Large intestine (tissue), 3 donors: ENCODE measurements around the gene SPATA9. TPM values are rescaled to one million over a fixed set of nuclear protein-coding genes. Genes with fewer than 3 reads are reported as not detected.
"Not testable (repeated sequence)": the region's sequence is repeated elsewhere in the genome, so short reads cannot be mapped to it uniquely, and the experiment has no call there.

Experiments used
- DNase-seq, 2 donors: peaks; one replicate each; pipeline versions ENCODE4 v3.0.0 to v3.0.0-alpha.2; 2013
- H3K27ac ChIP-seq: one replicate; pipeline ENCODE4 v1.5.1; 2013; ENCODE audit warnings: low read length
- H3K27me3 ChIP-seq: 2 replicates; pipeline ENCODE4 v1.6.1; 2013; ENCODE audit warnings: low read length; ENCODE audit not compliant: control insufficient read depth, insufficient read depth
- H3K36me3 ChIP-seq: 2 replicates; pipeline ENCODE4 v1.6.1; 2013; ENCODE audit warnings: low read length; ENCODE audit not compliant: control insufficient read depth, insufficient read depth
- H3K4me1 ChIP-seq: one replicate; pipeline ENCODE4 v1.6.1; 2013; ENCODE audit warnings: low read length; ENCODE audit not compliant: control insufficient read depth, insufficient read depth
- H3K4me3 ChIP-seq: one replicate; pipeline ENCODE4 v1.5.1; 2013; ENCODE audit warnings: low read length
- H3K9me3 ChIP-seq: one replicate; pipeline ENCODE4 v1.6.1; 2013; ENCODE audit warnings: mild to moderate bottlenecking, low read depth, low read length, moderate library complexity; ENCODE audit not compliant: control insufficient read depth
- WGBS: methylation state at CpG from one replicate; pipeline ENCODE4 v1.1.5; 2013; ENCODE audit warnings: low lambda C conversion rate; ENCODE audit not compliant: insufficient coverage; 5-methylcytosine and 5-hydroxymethylcytosine counted together
- polyA plus RNA-seq: library from polyadenylated mRNA; unstranded; fragments of 120-200 nt; gene quantifications from one replicate; pipeline ENCODE4 v1.2.1, GENCODE V29; 2013

Gene SPATA9
- polyA plus RNA-seq, 1 donor = 1.1 TPM

DNA sequence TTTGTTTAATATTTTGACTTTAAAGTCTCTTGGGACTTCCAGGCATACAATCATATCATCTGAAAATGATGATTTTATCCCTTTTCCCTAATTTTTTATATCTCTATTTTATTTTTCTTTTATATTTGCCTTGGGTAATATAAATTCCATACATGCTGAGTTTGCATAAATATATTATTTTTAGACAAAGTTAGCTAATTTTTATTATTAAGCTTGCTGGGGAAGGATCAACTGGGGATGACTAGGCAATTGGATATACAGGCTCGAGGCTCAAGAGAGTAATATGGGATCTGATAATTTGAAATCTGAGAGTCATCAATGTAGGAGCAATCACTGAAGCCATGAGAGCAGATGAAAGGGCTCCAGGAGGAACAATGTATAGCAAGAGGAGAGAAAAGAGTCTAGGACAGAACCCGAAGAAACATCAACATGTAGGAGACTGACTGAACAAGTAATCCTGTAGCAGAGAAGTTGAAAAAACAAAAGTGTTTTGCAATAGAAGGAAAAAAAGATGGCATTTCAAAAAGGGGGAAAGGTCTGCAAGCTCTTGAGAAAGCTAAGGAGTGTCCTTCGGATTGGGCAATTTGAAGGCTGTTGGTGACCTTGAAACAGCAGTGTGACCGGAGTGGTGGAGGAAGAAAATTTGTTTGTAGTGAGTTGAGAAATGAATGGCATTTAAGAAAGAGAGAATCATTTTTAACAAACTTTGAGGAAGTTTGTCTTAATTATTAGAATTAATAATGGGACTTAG is 31.3 kb upstream of the SPATA9 start:
- Histone ChIP-seq H3K4me3 (no peak overlapping the region), H3K27me3 (no peaks in the 10 kb centered on the region), H3K27ac (no peak overlapping the region), H3K36me3 (no peaks in the 10 kb centered on the region), H3K4me1 (peaks cover 16% of the 10 kb centered on the region), H3K9me3 (peaks cover 6% of the 10 kb centered on the region)
- peak; percentile 55 to 65 for DNase-seq
- 80% methylated on average over 2 of the region's 4 CpGs for WGBS

- no CpG with 5 or more reads among the region's 5 CpGs for WGBS
- peaks cover 16% of the 10 kb centered on the region for H3K4me1 ChIP-seq
- not testable (repeated sequence) for H3K9me3 ChIP-seq, H3K4me3 ChIP-seq, H3K27me3 ChIP-seq, H3K36me3 ChIP-seq, DNase-seq, H3K27ac ChIP-seq
Measured at GRCh38 chr5:95713246-95713645, 30.5 kb upstream of the SPATA9 start.

DNA sequence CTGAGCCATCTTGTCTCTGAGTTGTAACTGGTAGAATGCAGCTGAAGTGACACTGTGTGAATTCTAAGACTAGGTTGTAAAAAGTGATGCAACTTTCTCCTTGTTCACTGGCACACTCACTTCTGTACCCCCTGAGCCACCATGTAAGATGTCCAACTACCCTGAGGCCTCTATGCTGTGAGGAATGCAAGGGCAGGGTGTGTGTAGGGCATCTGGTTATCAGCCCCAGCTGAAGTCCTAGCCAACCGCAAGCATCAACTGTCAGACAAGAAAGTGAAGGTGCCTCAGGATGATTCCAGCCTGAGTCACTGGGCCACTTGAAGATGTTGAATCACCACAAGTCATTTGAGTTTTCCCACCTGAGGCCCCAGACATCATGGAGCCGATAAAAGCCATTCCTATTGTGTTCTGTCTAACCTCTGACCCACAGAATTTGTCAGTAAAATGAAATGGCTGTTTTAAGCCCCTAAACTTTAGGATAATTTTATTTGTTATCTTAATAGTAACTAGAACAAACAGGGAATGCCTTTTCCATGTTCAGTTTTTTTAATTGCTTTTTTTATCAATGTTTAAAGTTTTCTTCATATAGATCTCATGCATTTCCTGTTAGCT is 29.7 kb upstream of the SPATA9 start:
- Histone ChIP-seq H3K4me3 (no peak overlapping the region), H3K27me3 (no peaks in the 10 kb centered on the region), H3K27ac (peak overlapping the region; percentile 47), H3K4me1 (peaks cover 16% of the 10 kb centered on the region), H3K9me3 (peaks cover 6% of the 10 kb centered on the region), H3K36me3 (no peaks in the 10 kb centered on the region)
- WGBS = no CpG with 5 or more reads among the region's 2 CpGs
- peak; percentile 95 for DNase-seq

GRCh38 chr5:95711501-95712346 is 28.9 kb upstream of the SPATA9 start:
- Histone ChIP-seq H3K4me1 (peaks cover 16% of the 10 kb centered on the region), H3K9me3 (peaks cover under 1% of the 10 kb centered on the region), H3K27ac (no peak overlapping the region), H3K36me3 (no peaks in the 10 kb centered on the region), H3K27me3 (no peaks in the 10 kb centered on the region), H3K4me3 (no peak overlapping the region)
- no peak for DNase-seq
- WGBS = 100% methylated on average over 3 of the region's 27 CpGs

- H3K4me1 ChIP-seq = peaks cover 16% of the 10 kb centered on the region
- DNase-seq = peak in 1 of 2 donors; percentile 63
- H3K27ac ChIP-seq, H3K36me3 ChIP-seq, H3K4me3 ChIP-seq, H3K27me3 ChIP-seq, H3K9me3 ChIP-seq: not testable (repeated sequence)
- WGBS = no CpG with 5 or more reads among the region's 23 CpGs
Measured at GRCh38 chr5:95710651-95711500, 28.1 kb upstream of the SPATA9 start.

GRCh38 chr5:95709967-95710650 is 27.3 kb upstream of the SPATA9 start:
- peaks cover 16% of the 10 kb centered on the region for H3K4me1 ChIP-seq
- no peak overlapping the region for H3K4me3 ChIP-seq
- no CpG with 5 or more reads among the region's 15 CpGs for WGBS
- peak in 1 of 2 donors; percentile 75 for DNase-seq
- no peak overlapping the region for H3K27ac ChIP-seq
- H3K36me3 ChIP-seq = no peaks in the 10 kb centered on the region
- no peaks in the 10 kb centered on the region for H3K27me3 ChIP-seq
- no peaks in the 10 kb centered on the region for H3K9me3 ChIP-seq

- WGBS = 93% methylated on average over 2 of the region's 7 CpGs
- H3K27me3 ChIP-seq = no peaks in the 10 kb centered on the region
- peaks cover 16% of the 10 kb centered on the region for H3K4me1 ChIP-seq
- H3K27ac ChIP-seq = no peak overlapping the region
- no peak overlapping the region for H3K4me3 ChIP-seq
- H3K9me3 ChIP-seq = no peaks in the 10 kb centered on the region
- no peaks in the 10 kb centered on the region for H3K36me3 ChIP-seq
- no peak for DNase-seq
Measured at GRCh38 chr5:95708876-95709275, 26.1 kb upstream of the SPATA9 start.

GRCh38 chr5:95707534-95708188 is 24.9 kb upstream of the SPATA9 start:
- not testable (repeated sequence) for H3K27me3 ChIP-seq, H3K4me3 ChIP-seq, H3K27ac ChIP-seq, H3K36me3 ChIP-seq, DNase-seq, H3K9me3 ChIP-seq
- WGBS = no CpG with 5 or more reads among the region's 8 CpGs
- H3K4me1 ChIP-seq = peaks cover 13% of the 10 kb centered on the region

- no peaks in the 10 kb centered on the region for H3K9me3 ChIP-seq
- H3K36me3 ChIP-seq = no peaks in the 10 kb centered on the region
- peaks cover 11% of the 10 kb centered on the region for H3K4me1 ChIP-seq
- 55% methylated on average over 4 of the region's 9 CpGs for WGBS
- no peak overlapping the region for H3K27ac ChIP-seq
- no peaks in the 10 kb centered on the region for H3K27me3 ChIP-seq
- H3K4me3 ChIP-seq = no peak overlapping the region
- DNase-seq = no peak
Measured at GRCh38 chr5:95707055-95707454, 24.3 kb upstream of the SPATA9 start.
